ENCODE data around the gene FAM131B. TPM values are rescaled to one million over a fixed set of nuclear protein-coding genes. Genes with fewer than 3 reads are reported as not detected.

The FAM131B gene
- total and polyA plus RNA-seq, 2 of the 8 experiments (the other 6 are each of a cell fraction or from before 2014, with no cell fraction given): 23.1 to 38.2 TPM

- TF ChIP-seq CHD7 (IDR thresholded peaks at IDR 0.05; ENCODE audit: insufficient replicate concordance, low read length): no peak
- no peak for TF ChIP-seq KDM4A (IDR thresholded peaks at IDR 0.05; ENCODE audit: low read depth, low read length, severe bottlenecking)
- TF ChIP-seq JUN (IDR thresholded peaks at IDR 0.05; ENCODE audit: low read depth, low read length): no peak
- no peak for TF ChIP-seq E2F6 (IDR thresholded peaks at IDR 0.05)
- no peak for TF ChIP-seq SP2 (IDR thresholded peaks at IDR 0.05; ENCODE audit: low read length)
Observed at GRCh38 chr7:143323653-143324052, 38.9 kb downstream of the FAM131B start (continued).
